Activated CD8-positive, alpha-beta memory T cell treated with anti-CD3 and anti-CD28 coated beads, Interleukin-2, amount 50 U/mL, for 4 hours (primary cell): ENCODE data around the gene CCNQ.

Experiments used
- DNase-seq: peaks from one replicate; pipeline ENCODE4 v3.0.0-alpha.2; 2020

The CCNQ gene

GRCh38 chrX:153598541-153599191 is at the start of gene CCNQ:
Gene CCNQ (minus strand): TSS chrX:153599139. CDS start chrX:153599073, 66 bp downstream.
- peak; percentile 25 for DNase-seq

GRCh38 chrX:153647461-153648357 is 48.8 kb upstream of the CCNQ start:
- DNase-seq, result peak; percentile 14

- no peak for DNase-seq
These were observed 47.9 kb upstream of the CCNQ start, which contains the start of gene DUSP9 for GRCh38 chrX:153646620-153647373. Gene DUSP9 (plus strand): TSS chrX:153647203. CDS start chrX:153647954, 751 bp downstream.

GRCh38 chrX:153645921-153646488 is 47.1 kb upstream of the CCNQ start:
- no peak for DNase-seq

- no peak for DNase-seq
These were observed 46.2 kb upstream of the CCNQ start for GRCh38 chrX:153645151-153645550.

- DNase-seq, result no peak
These were observed 45.6 kb upstream of the CCNQ start for GRCh38 chrX:153644356-153645125.

- no peak for DNase-seq
These were observed 44.8 kb upstream of the CCNQ start for GRCh38 chrX:153643431-153644351.

- no peak for DNase-seq
These were observed 43.9 kb upstream of the CCNQ start for GRCh38 chrX:153642655-153643430.

- DNase-seq, result no peak
These were observed 43.2 kb upstream of the CCNQ start for GRCh38 chrX:153642051-153642654.

- DNase-seq, result no peak
These were observed 42.7 kb upstream of the CCNQ start for GRCh38 chrX:153641627-153642026.

- no peak for DNase-seq
These were observed 42.0 kb upstream of the CCNQ start for GRCh38 chrX:153640736-153641575.

GRCh38 chrX:153640045-153640686 is 41.2 kb upstream of the CCNQ start:
- no peak for DNase-seq

GRCh38 chrX:153639177-153640044 is 40.5 kb upstream of the CCNQ start:
- DNase-seq, result no peak

GRCh38 chrX:153638436-153639176 is 39.7 kb upstream of the CCNQ start:
- no peak for DNase-seq

GRCh38 chrX:153638041-153638371 is 39.1 kb upstream of the CCNQ start:
- no peak for DNase-seq
